K562 (cell line): ENCODE results near the gene DEDD2. TPM values are rescaled to one million over a fixed set of nuclear protein-coding genes. Genes with fewer than 3 reads are reported as not detected.

ENCODE experiments used
- KLF16 ChIP-seq: IDR thresholded peaks from 2 replicates; pipeline ENCODE4 v1.6.1; 2016; ENCODE audit warnings: antibody characterized with exemption
- NFYB ChIP-seq: IDR thresholded peaks from 2 replicates; pipeline ENCODE4 v1.6.1; 2011; ENCODE audit warnings: mild to moderate bottlenecking, moderate library complexity; ENCODE audit not compliant: insufficient read length; ENCODE audit errors: extremely low read depth
- SMAD4 ChIP-seq: fragments of 250-450 bp; sonication (Bioruptor Pico); conservative IDR thresholded peaks from 2 replicates; pipeline ENCODE4 v1.8.0; 2021; ENCODE audit warnings: inconsistent platforms, mild to moderate bottlenecking, moderate library complexity
- ZNF57 ChIP-seq: fragments of 450-650 bp; formaldehyde crosslinking; IDR thresholded peaks from 2 replicates; pipeline ENCODE4 v1.4.0; 2020; ENCODE audit warnings: mild to moderate bottlenecking, moderate library complexity
- polyA plus RNA-seq, 8 experiments: library from polyadenylated mRNA; depleted of rRNA in 4 of 8; stranded (reverse) in 5 of 8; unstranded in 3 of 8; fragments of >200 nt; fragmentation: Nextera tagmentation in 2 of 8; fragmentation: Illumina TruSeq in 1 of 8; extraction: Ambion mirVana in 2 of 8; extraction: Trizol in 1 of 8; gene quantifications; 2 replicates each; pipeline versions ENCODE4 v1.2.1 to v1.2.3, GENCODE V29; 2011 to 2014; ENCODE audit warnings: inconsistent platforms in 1 of 8, missing spikeins in 1 of 8
- total RNA-seq, 7 experiments: library from RNA; depleted of rRNA in 6 of 7; stranded (reverse); fragments of >200 nt in 6 of 7; fragmentation: Illumina TruSeq in 2 of 7; extraction: Trizol in 2 of 7; gene quantifications; 2 replicates each; pipeline versions ENCODE4 v1.2.1 to v1.2.3, GENCODE V29; 2011 to 2021; ENCODE audit warnings: low replicate concordance in 1 of 7
- TF ChIP-seq, protein P1 (sequence below): fragments of 250-450 bp; sonication (Bioruptor Pico); IDR thresholded peaks from 2 replicates; pipeline ENCODE4 v1.4.0; 2020
- TF ChIP-seq, protein P2 (sequence below): sonication (generic); formaldehyde crosslinking; IDR thresholded peaks from 2 replicates; pipeline ENCODE4 v1.8.0; 2023; ENCODE audit warnings: missing genetic modification reagents, mild to moderate bottlenecking, borderline replicate concordance
- TF ChIP-seq, protein P3 (sequence below): fragments of 450-650 bp; formaldehyde crosslinking; IDR thresholded peaks from 2 replicates; pipeline ENCODE4 v1.4.0; 2020; ENCODE audit warnings: mild to moderate bottlenecking, moderate library complexity
- TF ChIP-seq, protein P4 (sequence below), 2 experiments: fragments of 450-650 bp in 1 of 2; IDR thresholded peaks; 2 replicates each; pipeline ENCODE4 v1.6.1; 2011 to 2017; ENCODE audit warnings: low read depth in 2 of 2, antibody characterized with exemption in 1 of 2, borderline replicate concordance in 1 of 2, low read length in 1 of 2, mild to moderate bottlenecking in 1 of 2, mixed read lengths in 1 of 2; ENCODE audit not compliant: control insufficient read depth in 1 of 2

The DEDD2 gene
- total and polyA plus RNA-seq, 9 of the 15 experiments (the other 6 are each of a cell fraction or from before 2014, with no cell fraction given): 4.3 to 43.0 (median 29.2) TPM

DNA sequence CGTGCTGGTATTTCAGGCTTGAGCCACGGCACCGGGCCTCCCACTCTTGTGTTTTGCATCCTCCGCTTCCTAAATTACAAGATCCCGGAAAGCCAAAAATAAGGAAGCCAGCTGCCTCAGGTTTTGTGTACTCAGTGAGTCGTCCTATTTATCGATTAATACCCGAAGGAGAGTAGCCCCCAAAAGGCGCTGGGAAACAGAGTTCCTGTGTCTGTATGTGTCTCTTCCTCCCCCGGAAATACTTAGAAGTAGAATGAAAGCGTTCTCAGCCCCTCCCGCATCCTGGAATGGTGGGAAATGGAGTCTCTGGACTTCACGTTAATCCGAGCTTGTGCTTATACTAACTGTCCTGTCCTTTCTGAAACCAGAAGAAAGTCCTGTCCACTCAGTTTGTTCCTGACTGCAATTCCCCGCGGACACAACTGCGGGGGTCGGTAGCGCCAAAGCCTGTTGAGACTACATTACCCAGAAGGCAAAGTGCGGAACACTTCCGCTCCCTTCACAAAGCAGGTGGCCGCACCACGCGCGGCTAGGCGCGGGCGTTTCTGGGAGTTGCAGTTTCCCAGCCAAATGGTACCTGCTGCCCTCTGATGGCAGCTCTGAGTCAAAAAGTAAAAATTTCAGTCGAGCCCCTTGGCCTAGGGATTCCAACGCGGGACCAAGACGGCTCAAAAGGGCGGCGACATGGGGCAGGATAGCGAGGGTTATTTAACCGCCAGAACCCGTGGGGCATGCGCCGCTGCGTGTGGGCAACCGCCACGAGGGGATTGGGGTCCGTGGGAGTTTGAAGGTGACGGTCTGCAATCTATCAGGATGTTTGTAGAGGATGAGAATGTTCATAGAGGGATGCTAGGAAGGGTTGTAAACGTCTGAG lies 27.1 kb upstream of the DEDD2 start (continued):
- TF ChIP-seq, protein P1, sequence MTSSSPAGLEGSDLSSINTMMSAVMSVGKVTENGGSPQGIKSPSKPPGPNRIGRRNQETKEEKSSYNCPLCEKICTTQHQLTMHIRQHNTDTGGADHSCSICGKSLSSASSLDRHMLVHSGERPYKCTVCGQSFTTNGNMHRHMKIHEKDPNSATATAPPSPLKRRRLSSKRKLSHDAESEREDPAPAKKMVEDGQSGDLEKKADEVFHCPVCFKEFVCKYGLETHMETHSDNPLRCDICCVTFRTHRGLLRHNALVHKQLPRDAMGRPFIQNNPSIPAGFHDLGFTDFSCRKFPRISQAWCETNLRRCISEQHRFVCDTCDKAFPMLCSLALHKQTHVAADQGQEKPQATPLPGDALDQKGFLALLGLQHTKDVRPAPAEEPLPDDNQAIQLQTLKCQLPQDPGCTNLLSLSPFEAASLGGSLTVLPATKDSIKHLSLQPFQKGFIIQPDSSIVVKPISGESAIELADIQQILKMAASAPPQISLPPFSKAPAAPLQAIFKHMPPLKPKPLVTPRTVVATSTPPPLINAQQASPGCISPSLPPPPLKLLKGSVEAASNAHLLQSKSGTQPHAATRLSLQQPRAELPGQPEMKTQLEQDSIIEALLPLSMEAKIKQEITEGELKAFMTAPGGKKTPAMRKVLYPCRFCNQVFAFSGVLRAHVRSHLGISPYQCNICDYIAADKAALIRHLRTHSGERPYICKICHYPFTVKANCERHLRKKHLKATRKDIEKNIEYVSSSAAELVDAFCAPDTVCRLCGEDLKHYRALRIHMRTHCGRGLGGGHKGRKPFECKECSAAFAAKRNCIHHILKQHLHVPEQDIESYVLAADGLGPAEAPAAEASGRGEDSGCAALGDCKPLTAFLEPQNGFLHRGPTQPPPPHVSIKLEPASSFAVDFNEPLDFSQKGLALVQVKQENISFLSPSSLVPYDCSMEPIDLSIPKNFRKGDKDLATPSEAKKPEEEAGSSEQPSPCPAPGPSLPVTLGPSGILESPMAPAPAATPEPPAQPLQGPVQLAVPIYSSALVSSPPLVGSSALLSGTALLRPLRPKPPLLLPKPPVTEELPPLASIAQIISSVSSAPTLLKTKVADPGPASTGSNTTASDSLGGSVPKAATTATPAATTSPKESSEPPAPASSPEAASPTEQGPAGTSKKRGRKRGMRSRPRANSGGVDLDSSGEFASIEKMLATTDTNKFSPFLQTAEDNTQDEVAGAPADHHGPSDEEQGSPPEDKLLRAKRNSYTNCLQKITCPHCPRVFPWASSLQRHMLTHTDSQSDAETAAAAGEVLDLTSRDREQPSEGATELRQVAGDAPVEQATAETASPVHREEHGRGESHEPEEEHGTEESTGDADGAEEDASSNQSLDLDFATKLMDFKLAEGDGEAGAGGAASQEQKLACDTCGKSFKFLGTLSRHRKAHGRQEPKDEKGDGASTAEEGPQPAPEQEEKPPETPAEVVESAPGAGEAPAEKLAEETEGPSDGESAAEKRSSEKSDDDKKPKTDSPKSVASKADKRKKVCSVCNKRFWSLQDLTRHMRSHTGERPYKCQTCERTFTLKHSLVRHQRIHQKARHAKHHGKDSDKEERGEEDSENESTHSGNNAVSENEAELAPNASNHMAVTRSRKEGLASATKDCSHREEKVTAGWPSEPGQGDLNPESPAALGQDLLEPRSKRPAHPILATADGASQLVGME (CRISPR knock-in tag): no peak
- TF ChIP-seq, protein P2, sequence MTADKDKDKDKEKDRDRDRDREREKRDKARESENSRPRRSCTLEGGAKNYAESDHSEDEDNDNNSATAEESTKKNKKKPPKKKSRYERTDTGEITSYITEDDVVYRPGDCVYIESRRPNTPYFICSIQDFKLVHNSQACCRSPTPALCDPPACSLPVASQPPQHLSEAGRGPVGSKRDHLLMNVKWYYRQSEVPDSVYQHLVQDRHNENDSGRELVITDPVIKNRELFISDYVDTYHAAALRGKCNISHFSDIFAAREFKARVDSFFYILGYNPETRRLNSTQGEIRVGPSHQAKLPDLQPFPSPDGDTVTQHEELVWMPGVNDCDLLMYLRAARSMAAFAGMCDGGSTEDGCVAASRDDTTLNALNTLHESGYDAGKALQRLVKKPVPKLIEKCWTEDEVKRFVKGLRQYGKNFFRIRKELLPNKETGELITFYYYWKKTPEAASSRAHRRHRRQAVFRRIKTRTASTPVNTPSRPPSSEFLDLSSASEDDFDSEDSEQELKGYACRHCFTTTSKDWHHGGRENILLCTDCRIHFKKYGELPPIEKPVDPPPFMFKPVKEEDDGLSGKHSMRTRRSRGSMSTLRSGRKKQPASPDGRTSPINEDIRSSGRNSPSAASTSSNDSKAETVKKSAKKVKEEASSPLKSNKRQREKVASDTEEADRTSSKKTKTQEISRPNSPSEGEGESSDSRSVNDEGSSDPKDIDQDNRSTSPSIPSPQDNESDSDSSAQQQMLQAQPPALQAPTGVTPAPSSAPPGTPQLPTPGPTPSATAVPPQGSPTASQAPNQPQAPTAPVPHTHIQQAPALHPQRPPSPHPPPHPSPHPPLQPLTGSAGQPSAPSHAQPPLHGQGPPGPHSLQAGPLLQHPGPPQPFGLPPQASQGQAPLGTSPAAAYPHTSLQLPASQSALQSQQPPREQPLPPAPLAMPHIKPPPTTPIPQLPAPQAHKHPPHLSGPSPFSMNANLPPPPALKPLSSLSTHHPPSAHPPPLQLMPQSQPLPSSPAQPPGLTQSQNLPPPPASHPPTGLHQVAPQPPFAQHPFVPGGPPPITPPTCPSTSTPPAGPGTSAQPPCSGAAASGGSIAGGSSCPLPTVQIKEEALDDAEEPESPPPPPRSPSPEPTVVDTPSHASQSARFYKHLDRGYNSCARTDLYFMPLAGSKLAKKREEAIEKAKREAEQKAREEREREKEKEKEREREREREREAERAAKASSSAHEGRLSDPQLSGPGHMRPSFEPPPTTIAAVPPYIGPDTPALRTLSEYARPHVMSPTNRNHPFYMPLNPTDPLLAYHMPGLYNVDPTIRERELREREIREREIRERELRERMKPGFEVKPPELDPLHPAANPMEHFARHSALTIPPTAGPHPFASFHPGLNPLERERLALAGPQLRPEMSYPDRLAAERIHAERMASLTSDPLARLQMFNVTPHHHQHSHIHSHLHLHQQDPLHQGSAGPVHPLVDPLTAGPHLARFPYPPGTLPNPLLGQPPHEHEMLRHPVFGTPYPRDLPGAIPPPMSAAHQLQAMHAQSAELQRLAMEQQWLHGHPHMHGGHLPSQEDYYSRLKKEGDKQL: no peak
- TF ChIP-seq NFYB (no peak), SMAD4 (CRISPR knock-in tag) (no peak), KLF16 (peak; percentile 45), ZNF57 (CRISPR knock-in tag) (0 out of 2 replicates have a peak, but pooled peaks have one; percentile 50)
- TF ChIP-seq, protein P3, sequence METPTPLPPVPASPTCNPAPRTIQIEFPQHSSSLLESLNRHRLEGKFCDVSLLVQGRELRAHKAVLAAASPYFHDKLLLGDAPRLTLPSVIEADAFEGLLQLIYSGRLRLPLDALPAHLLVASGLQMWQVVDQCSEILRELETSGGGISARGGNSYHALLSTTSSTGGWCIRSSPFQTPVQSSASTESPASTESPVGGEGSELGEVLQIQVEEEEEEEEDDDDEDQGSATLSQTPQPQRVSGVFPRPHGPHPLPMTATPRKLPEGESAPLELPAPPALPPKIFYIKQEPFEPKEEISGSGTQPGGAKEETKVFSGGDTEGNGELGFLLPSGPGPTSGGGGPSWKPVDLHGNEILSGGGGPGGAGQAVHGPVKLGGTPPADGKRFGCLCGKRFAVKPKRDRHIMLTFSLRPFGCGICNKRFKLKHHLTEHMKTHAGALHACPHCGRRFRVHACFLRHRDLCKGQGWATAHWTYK (CRISPR knock-in tag): peak; percentile 73; the same call in 1 of the 2 replicates
- TF ChIP-seq, protein P4, sequence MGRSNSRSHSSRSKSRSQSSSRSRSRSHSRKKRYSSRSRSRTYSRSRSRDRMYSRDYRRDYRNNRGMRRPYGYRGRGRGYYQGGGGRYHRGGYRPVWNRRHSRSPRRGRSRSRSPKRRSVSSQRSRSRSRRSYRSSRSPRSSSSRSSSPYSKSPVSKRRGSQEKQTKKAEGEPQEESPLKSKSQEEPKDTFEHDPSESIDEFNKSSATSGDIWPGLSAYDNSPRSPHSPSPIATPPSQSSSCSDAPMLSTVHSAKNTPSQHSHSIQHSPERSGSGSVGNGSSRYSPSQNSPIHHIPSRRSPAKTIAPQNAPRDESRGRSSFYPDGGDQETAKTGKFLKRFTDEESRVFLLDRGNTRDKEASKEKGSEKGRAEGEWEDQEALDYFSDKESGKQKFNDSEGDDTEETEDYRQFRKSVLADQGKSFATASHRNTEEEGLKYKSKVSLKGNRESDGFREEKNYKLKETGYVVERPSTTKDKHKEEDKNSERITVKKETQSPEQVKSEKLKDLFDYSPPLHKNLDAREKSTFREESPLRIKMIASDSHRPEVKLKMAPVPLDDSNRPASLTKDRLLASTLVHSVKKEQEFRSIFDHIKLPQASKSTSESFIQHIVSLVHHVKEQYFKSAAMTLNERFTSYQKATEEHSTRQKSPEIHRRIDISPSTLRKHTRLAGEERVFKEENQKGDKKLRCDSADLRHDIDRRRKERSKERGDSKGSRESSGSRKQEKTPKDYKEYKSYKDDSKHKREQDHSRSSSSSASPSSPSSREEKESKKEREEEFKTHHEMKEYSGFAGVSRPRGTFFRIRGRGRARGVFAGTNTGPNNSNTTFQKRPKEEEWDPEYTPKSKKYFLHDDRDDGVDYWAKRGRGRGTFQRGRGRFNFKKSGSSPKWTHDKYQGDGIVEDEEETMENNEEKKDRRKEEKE (IDR thresholded peaks at IDR 0.05; ENCODE audit: borderline replicate concordance in 1 of 2, control insufficient read depth in 1 of 2, low read depth in 2 of 2, low read length in 1 of 2): no peak
